Measurements from ENCODE around the gene KCNQ1. TPM values are rescaled to one million over a fixed set of nuclear protein-coding genes. Genes with fewer than 3 reads are reported as not detected.
A peak's percentile ranks its signal among the peaks of the same experiment; 100 is the strongest.

Gene KCNQ1
- total and polyA plus RNA-seq, 2 of the 13 experiments (the other 11 are each of a cell fraction or from before 2014, with no cell fraction given) = 0.02 to 0.08 TPM

DNA sequence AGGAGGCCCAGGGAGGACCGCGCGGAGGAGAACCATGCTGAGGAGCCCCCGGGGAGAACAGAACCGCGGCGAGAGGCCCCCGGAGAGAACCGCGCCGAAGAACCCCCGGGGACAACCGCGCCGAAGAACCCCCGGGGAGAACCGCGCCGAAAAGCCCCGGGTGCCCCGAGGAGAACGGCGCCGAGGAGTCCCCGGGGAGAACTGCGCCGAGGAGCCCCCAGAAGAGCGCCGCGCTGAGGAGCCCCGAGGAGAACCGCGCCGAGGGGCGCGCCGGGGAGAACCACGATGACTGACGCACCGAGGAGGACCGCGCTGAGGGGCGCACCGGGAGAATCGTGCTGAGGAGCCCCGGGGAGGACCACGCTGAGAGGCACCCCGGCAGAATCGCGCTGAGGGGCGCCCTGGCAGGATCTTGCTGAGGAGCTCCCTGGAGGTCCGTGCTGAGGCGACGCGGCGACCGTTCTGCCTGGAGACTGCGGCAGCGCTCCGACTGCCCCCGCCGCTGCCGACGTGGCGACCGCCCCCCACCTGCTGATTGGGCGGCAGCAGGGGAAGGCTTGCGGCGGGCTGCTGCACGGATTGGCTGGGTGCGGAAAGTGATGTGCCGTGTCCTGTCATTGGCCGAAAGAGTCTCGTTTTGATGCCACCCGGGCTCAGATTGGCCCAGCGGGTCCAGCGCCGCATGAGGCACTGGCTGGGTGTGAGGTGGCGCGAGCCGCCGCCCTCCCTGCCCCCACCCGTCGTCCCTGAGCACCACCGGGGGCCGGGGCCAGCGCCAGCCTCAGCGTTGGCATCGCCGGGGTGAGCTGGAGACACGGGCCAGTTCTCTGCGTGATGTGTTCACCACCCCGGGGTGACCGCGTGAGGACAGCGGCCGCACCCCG, 255.0 kb downstream of the KCNQ1 start, which contains the start of gene KCNQ1OT1 (continued):
- peak; percentile 51; the same call in 1 of the 2 replicates for TF ChIP-seq ELK4 (CRISPR knock-in tag; IDR thresholded peaks at IDR 0.05; ENCODE audit: borderline replicate concordance)
- peak; percentile 94 for TF ChIP-seq ZNF160 (CRISPR knock-in tag; IDR thresholded peaks at IDR 0.05)
- TF ChIP-seq, protein P1, sequence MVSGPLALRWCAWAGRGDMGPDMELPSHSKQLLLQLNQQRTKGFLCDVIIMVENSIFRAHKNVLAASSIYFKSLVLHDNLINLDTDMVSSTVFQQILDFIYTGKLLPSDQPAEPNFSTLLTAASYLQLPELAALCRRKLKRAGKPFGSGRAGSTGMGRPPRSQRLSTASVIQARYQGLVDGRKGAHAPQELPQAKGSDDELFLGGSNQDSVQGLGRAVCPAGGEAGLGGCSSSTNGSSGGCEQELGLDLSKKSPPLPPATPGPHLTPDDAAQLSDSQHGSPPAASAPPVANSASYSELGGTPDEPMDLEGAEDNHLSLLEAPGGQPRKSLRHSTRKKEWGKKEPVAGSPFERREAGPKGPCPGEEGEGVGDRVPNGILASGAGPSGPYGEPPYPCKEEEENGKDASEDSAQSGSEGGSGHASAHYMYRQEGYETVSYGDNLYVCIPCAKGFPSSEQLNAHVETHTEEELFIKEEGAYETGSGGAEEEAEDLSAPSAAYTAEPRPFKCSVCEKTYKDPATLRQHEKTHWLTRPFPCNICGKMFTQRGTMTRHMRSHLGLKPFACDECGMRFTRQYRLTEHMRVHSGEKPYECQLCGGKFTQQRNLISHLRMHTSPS (CRISPR knock-in tag; IDR thresholded peaks at IDR 0.05; ENCODE audit: low read depth) = peak; percentile 99
- TF ChIP-seq, protein P2, sequence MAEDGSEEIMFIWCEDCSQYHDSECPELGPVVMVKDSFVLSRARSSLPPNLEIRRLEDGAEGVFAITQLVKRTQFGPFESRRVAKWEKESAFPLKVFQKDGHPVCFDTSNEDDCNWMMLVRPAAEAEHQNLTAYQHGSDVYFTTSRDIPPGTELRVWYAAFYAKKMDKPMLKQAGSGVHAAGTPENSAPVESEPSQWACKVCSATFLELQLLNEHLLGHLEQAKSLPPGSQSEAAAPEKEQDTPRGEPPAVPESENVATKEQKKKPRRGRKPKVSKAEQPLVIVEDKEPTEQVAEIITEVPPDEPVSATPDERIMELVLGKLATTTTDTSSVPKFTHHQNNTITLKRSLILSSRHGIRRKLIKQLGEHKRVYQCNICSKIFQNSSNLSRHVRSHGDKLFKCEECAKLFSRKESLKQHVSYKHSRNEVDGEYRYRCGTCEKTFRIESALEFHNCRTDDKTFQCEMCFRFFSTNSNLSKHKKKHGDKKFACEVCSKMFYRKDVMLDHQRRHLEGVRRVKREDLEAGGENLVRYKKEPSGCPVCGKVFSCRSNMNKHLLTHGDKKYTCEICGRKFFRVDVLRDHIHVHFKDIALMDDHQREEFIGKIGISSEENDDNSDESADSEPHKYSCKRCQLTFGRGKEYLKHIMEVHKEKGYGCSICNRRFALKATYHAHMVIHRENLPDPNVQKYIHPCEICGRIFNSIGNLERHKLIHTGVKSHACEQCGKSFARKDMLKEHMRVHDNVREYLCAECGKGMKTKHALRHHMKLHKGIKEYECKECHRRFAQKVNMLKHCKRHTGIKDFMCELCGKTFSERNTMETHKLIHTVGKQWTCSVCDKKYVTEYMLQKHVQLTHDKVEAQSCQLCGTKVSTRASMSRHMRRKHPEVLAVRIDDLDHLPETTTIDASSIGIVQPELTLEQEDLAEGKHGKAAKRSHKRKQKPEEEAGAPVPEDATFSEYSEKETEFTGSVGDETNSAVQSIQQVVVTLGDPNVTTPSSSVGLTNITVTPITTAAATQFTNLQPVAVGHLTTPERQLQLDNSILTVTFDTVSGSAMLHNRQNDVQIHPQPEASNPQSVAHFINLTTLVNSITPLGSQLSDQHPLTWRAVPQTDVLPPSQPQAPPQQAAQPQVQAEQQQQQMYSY (CRISPR knock-in tag; IDR thresholded peaks at IDR 0.05) = peak; percentile 55; the same call in 1 of the 2 replicates
- 0 out of 2 replicates have a peak, but pooled peaks have one; percentile 19 for TF ChIP-seq ZNF576 (CRISPR knock-in tag; IDR thresholded peaks at IDR 0.05)
- TF ChIP-seq SMAD1 (CRISPR knock-in tag; IDR thresholded peaks at IDR 0.05; ENCODE audit: borderline replicate concordance, low read depth) = no peak
- peak; percentile 65; the same call in 1 of the 2 replicates for TF ChIP-seq ZNF607 (CRISPR knock-in tag; IDR thresholded peaks at IDR 0.05; ENCODE audit: borderline replicate concordance)
- peak; percentile 93 for TF ChIP-seq HOXA5 (CRISPR knock-in tag; IDR thresholded peaks at IDR 0.05)
- no peak for TF ChIP-seq ZNF550 (CRISPR knock-in tag; IDR thresholded peaks at IDR 0.05; ENCODE audit: borderline replicate concordance)
- peak; percentile 83 for TF ChIP-seq ARHGAP35 (CRISPR knock-in tag; IDR thresholded peaks at IDR 0.05; ENCODE audit: borderline replicate concordance)
- peak; percentile 66; the same call in 1 of the 2 replicates for TF ChIP-seq MXD3 (CRISPR knock-in tag; IDR thresholded peaks at IDR 0.05)
- 0 out of 2 replicates have a peak, but pooled peaks have one; percentile 7 for TF ChIP-seq ZNF234 (CRISPR knock-in tag; conservative IDR thresholded peaks at IDR 0.05)
- TF ChIP-seq CHD2 (IDR thresholded peaks at IDR 0.05; ENCODE audit: low read depth, low read length) = peak; percentile 73
- TF ChIP-seq CENPT (CRISPR knock-in tag; IDR thresholded peaks at IDR 0.05; ENCODE audit: low read depth) = peak; percentile 37; the same call in 1 of the 2 replicates
- TF ChIP-seq ZNF143 (CRISPR knock-in tag; IDR thresholded peaks at IDR 0.05) = no peak; the same call in 1 of the 2 replicates
- peak; percentile 99 for TF ChIP-seq NFYB (CRISPR knock-in tag; IDR thresholded peaks at IDR 0.05)
- 0 out of 2 replicates have a peak, but pooled peaks have one; percentile 31 for TF ChIP-seq ZFP36L1 (CRISPR knock-in tag; IDR thresholded peaks at IDR 0.05)
- TF ChIP-seq SIX1 (CRISPR knock-in tag; IDR thresholded peaks at IDR 0.05; ENCODE audit: borderline replicate concordance) = no peak
- no peak for TF ChIP-seq ZC3H4 (CRISPR knock-in tag; IDR thresholded peaks at IDR 0.05; ENCODE audit: borderline replicate concordance)
- TF ChIP-seq ZNF605 (CRISPR knock-in tag; IDR thresholded peaks at IDR 0.05) = peak; percentile 81
- TF ChIP-seq PHF21A (CRISPR knock-in tag; IDR thresholded peaks at IDR 0.05) = peak; percentile 79

Data from HepG2 (cell line).